H1 (cell line): Measurements from ENCODE around the gene RAD23B. TPM values are rescaled to one million over a fixed set of nuclear protein-coding genes. Genes with fewer than 3 reads are reported as not detected.

Source experiments
- CTCF ChIA-PET: fragments of 300-600 bp; sonication (Branson Sonifier 250); formaldehyde crosslinking; loops from one replicate; lab custom pipeline; 2021; ENCODE audit not compliant: partially characterized antibody; lab: Charles Lee
- POLR2A ChIA-PET: fragments of 300-600 bp; sonication (Branson Sonifier 250); formaldehyde crosslinking; loops from one replicate; lab custom pipeline; 2021; ENCODE audit warnings: inconsistent platforms; ENCODE audit not compliant: partially characterized antibody; lab: Charles Lee
- DNase-seq, 2 experiments: peaks; one replicate each; pipeline versions ENCODE4 v3.0.0 to v3.0.0-alpha.2; 2010 to 2022; ENCODE audit warnings: low spot score in 2 of 2, low read depth in 1 of 2, mixed read lengths in 1 of 2
- FAIRE-seq: peaks from 2 replicates; lab custom pipeline; 2011; peaks lifted over from hg19 to GRCh38; lab: Jason Lieb, UNC
- H2AFZ ChIP-seq: 2 replicates; pipeline ENCODE4 v1.8.1; 2012; ENCODE audit warnings: low read length, inconsistent platforms
- H2AK5ac ChIP-seq: 2 replicates; pipeline ENCODE4 v1.6.1; 2013; ENCODE audit warnings: low read depth, low read length
- H2BK120ac ChIP-seq: replicated peaks from 2 replicates; pipeline ENCODE3; 2013; ENCODE audit warnings: low read depth, low read length, inconsistent platforms
- H2BK12ac ChIP-seq: 2 replicates; pipeline ENCODE4 v1.6.1; 2013; ENCODE audit warnings: low read depth, low read length
- H2BK15ac ChIP-seq: 2 replicates; pipeline ENCODE4 v1.6.1; 2013; ENCODE audit warnings: low read length
- H2BK20ac ChIP-seq: 2 replicates; pipeline ENCODE4 v1.6.1; 2013; ENCODE audit warnings: low read length
- H2BK5ac ChIP-seq: 2 replicates; pipeline ENCODE4 v1.6.1; 2013; ENCODE audit warnings: low read depth, low read length
- H3K14ac ChIP-seq: 2 replicates; pipeline ENCODE4 v1.6.1; 2013; ENCODE audit warnings: inconsistent platforms; ENCODE audit not compliant: insufficient read length
- H3K18ac ChIP-seq: 2 replicates; pipeline ENCODE4 v1.6.1; 2013; ENCODE audit warnings: low read length; ENCODE audit errors: extremely low read depth
- H3K23ac ChIP-seq: 2 replicates; pipeline ENCODE4 v1.6.1; 2013; ENCODE audit warnings: inconsistent platforms; ENCODE audit not compliant: insufficient read length
- H3K23me2 ChIP-seq: 2 replicates; pipeline ENCODE4 v1.6.1; 2013; ENCODE audit warnings: low read depth, low read length
- H3K27ac ChIP-seq: 2 replicates; pipeline ENCODE4 v1.6.1; 2011; ENCODE audit warnings: low read depth, low read length, inconsistent platforms
- H3K27me3 ChIP-seq, 4 experiments: replicated peaks in 1 of 4; 1 replicate in 1 of 4; 2 replicates in 3 of 4; pipeline versions ENCODE4 v1.6.1 to v1.8.1; 2011 to 2013; ENCODE audit warnings: low read length in 3 of 4, mild to moderate bottlenecking in 3 of 4, inconsistent platforms in 2 of 4, mixed read lengths in 2 of 4, moderate library complexity in 1 of 4; ENCODE audit not compliant: control insufficient read depth in 3 of 4, insufficient read depth in 3 of 4; ENCODE audit errors: extremely low read depth in 1 of 4
- H3K36me3 ChIP-seq, 4 experiments: 2 replicates each; pipeline versions ENCODE4 v1.6.1 to v1.8.1; 2011 to 2013; ENCODE audit warnings: mild to moderate bottlenecking in 4 of 4, low read length in 3 of 4, moderate library complexity in 2 of 4, control low read depth in 1 of 4, inconsistent platforms in 1 of 4; ENCODE audit not compliant: insufficient read depth in 4 of 4, control insufficient read depth in 2 of 4
- H3K4ac ChIP-seq: replicated peaks from 2 replicates; pipeline ENCODE3; 2013; ENCODE audit warnings: low read length, low read depth, mixed read lengths, inconsistent platforms; ENCODE audit not compliant: insufficient read length
- H3K4me1 ChIP-seq, 4 experiments: replicated peaks in 1 of 4; 1 replicate in 1 of 4; 2 replicates in 3 of 4; pipeline versions ENCODE4 v1.6.1 to v1.8.1; 2011 to 2013; ENCODE audit warnings: low read length in 3 of 4, inconsistent platforms in 2 of 4, mixed read lengths in 1 of 4; ENCODE audit not compliant: insufficient read depth in 4 of 4, control insufficient read depth in 3 of 4
- H3K4me2 ChIP-seq, 2 experiments: 2 replicates each; pipeline versions ENCODE4 v1.6.1 to v1.8.1; 2011 to 2013; ENCODE audit warnings: low read depth in 2 of 2, low read length in 2 of 2, control low read depth in 1 of 2, inconsistent platforms in 1 of 2, mild to moderate bottlenecking in 1 of 2; ENCODE audit not compliant: insufficient read depth in 1 of 2
- H3K4me3 ChIP-seq, 4 experiments: fragments of 200-600, 300-600 bp in 1 of 4; sonication (generic), shearing (Covaris generic), sonication (Bioruptor Twin) in 1 of 4; 2 replicates each; pipeline versions ENCODE4 v1.5.1 to v1.8.1; 2011 to 2016; ENCODE audit warnings: low read length in 4 of 4, low read depth in 3 of 4, control low read depth in 2 of 4, inconsistent platforms in 2 of 4, mild to moderate bottlenecking in 2 of 4, mixed read lengths in 1 of 4, moderate library complexity in 1 of 4; ENCODE audit not compliant: insufficient read depth in 2 of 4; ENCODE audit errors: extremely low read depth in 1 of 4
- H3K56ac ChIP-seq: replicated peaks from 2 replicates; pipeline ENCODE3; 2013; ENCODE audit warnings: low read depth, mild to moderate bottlenecking, mixed read lengths, low read length, inconsistent platforms; ENCODE audit not compliant: insufficient read length
- H3K79me1 ChIP-seq: 2 replicates; pipeline ENCODE4 v1.6.1; 2013; ENCODE audit warnings: low read depth, low read length, control low read depth
- H3K79me2 ChIP-seq, 2 experiments: 2 replicates each; pipeline versions ENCODE4 v1.6.1 to v1.8.1; 2012 to 2013; ENCODE audit warnings: low read length in 2 of 2, mild to moderate bottlenecking in 2 of 2, inconsistent platforms in 1 of 2; ENCODE audit not compliant: insufficient read depth in 2 of 2, control insufficient read depth in 1 of 2
- H3K9ac ChIP-seq, 4 experiments: replicated peaks in 1 of 4; 1 replicate in 1 of 4; 2 replicates in 3 of 4; pipeline versions ENCODE4 v1.6.1 to v1.8.1; 2011 to 2013; ENCODE audit warnings: low read depth in 3 of 4, low read length in 3 of 4, control low read depth in 2 of 4, mild to moderate bottlenecking in 2 of 4, moderate library complexity in 2 of 4, inconsistent platforms in 1 of 4; ENCODE audit errors: extremely low read depth in 1 of 4
- H3K9me3 ChIP-seq, 2 experiments: 2 replicates each; pipeline versions ENCODE4 v1.6.1 to v1.8.1; 2012 to 2013; ENCODE audit warnings: mild to moderate bottlenecking in 2 of 2, moderate library complexity in 2 of 2, control low read depth in 1 of 2, inconsistent platforms in 1 of 2, low read depth in 1 of 2, low read length in 1 of 2, mixed read lengths in 1 of 2; ENCODE audit not compliant: insufficient read depth in 2 of 2
- H4K20me1 ChIP-seq, 2 experiments: replicated peaks in 1 of 2; 2 replicates each; pipeline versions ENCODE3 to v1.8.1; 2011 to 2013; ENCODE audit warnings: inconsistent platforms in 2 of 2, low read length in 2 of 2, mild to moderate bottlenecking in 1 of 2; ENCODE audit not compliant: insufficient read depth in 2 of 2, control insufficient read depth in 1 of 2
- H4K5ac ChIP-seq: 2 replicates; pipeline ENCODE4 v1.6.1; 2013; ENCODE audit warnings: low read length, low read depth, mixed read lengths, inconsistent platforms; ENCODE audit not compliant: insufficient read length
- H4K8ac ChIP-seq: 2 replicates; pipeline ENCODE4 v1.8.0; 2013; ENCODE audit warnings: mild to moderate bottlenecking, moderate library complexity, low read length, inconsistent platforms; ENCODE audit not compliant: insufficient read depth; ENCODE audit errors: extremely low read depth
- H4K91ac ChIP-seq: replicated peaks from 2 replicates; pipeline ENCODE3; 2013; ENCODE audit warnings: low read length, mixed read lengths, inconsistent platforms; ENCODE audit not compliant: insufficient read length
- CHD2 ChIP-seq: IDR thresholded peaks from 2 replicates; pipeline ENCODE4 v1.6.1; 2012; ENCODE audit warnings: low read length, improper control_type of control experiment
- CREB1 ChIP-seq: IDR thresholded peaks from 2 replicates; pipeline ENCODE4 v1.6.1; 2012; ENCODE audit warnings: inconsistent platforms
- GABPA ChIP-seq: IDR thresholded peaks from 2 replicates; pipeline ENCODE4 v1.6.1; 2011; ENCODE audit warnings: mild to moderate bottlenecking, low read length, moderate library complexity, borderline replicate concordance; ENCODE audit not compliant: insufficient read depth
- JUND ChIP-seq: IDR thresholded peaks from 2 replicates; pipeline ENCODE4 v1.6.1; 2011; ENCODE audit warnings: mild to moderate bottlenecking, improper control_type of control experiment, low read length
- NRF1 ChIP-seq: IDR thresholded peaks from 2 replicates; pipeline ENCODE4 v1.6.1; 2011; ENCODE audit warnings: mild to moderate bottlenecking, low read depth, low read length, improper control_type of control experiment
- POLR2AphosphoS5 ChIP-seq: IDR thresholded peaks from 2 replicates; pipeline ENCODE4 v1.6.1; 2011; ENCODE audit warnings: low read depth, low read length
- RAD21 ChIP-seq, 2 experiments: IDR thresholded peaks in 1 of 2; conservative IDR thresholded peaks in 1 of 2; 2 replicates each; pipeline ENCODE4 v1.6.1; 2011; ENCODE audit warnings: low read depth in 2 of 2, low read length in 2 of 2, improper control_type of control experiment in 1 of 2, inconsistent platforms in 1 of 2, mild to moderate bottlenecking in 1 of 2, moderate library complexity in 1 of 2
- RNF2 ChIP-seq: fragments of 200-900, 300-1000 bp; sonication (generic); IDR thresholded peaks from 2 replicates; pipeline ENCODE4 v1.7.1; 2016; ENCODE audit warnings: borderline replicate concordance, low read depth, mild to moderate bottlenecking, antibody characterized with exemption, low read length; ENCODE audit not compliant: poor library complexity, severe bottlenecking; ENCODE audit errors: missing control alignments
- SP1 ChIP-seq: IDR thresholded peaks from 2 replicates; pipeline ENCODE4 v1.6.1; 2011; ENCODE audit warnings: low read depth, low read length
- SP2 ChIP-seq: IDR thresholded peaks from 2 replicates; pipeline ENCODE4 v1.6.1; 2012; ENCODE audit warnings: mild to moderate bottlenecking, low read length, inconsistent platforms
- SUZ12 ChIP-seq: fragments of 200-600 bp; sonication (generic); IDR thresholded peaks from 2 replicates; pipeline ENCODE4 v1.6.1; 2012; ENCODE audit warnings: mild to moderate bottlenecking, inconsistent platforms, low read length, moderate library complexity, mixed read lengths
- TAF1 ChIP-seq: IDR thresholded peaks from 2 replicates; pipeline ENCODE4 v1.6.1; 2011; ENCODE audit warnings: mild to moderate bottlenecking, low read depth, low read length
- TCF12 ChIP-seq: IDR thresholded peaks from 2 replicates; pipeline ENCODE4 v1.6.1; 2011; ENCODE audit warnings: low read depth, mild to moderate bottlenecking, low read length
- WGBS, 2 experiments: shearing (Covaris generic) in 1 of 2; methylation state at CpG; one replicate each; pipeline versions ENCODE4 v1.1.6 to v1.1.7; 2013 to 2015; ENCODE audit warnings: low lambda C conversion rate in 2 of 2, mixed read lengths in 2 of 2, inconsistent platforms in 1 of 2, low coverage in 1 of 2, missing lambda C conversion rate in 1 of 2; ENCODE audit not compliant: insufficient replicate concordance in 2 of 2, insufficient coverage in 1 of 2, insufficient read length in 1 of 2; ENCODE audit errors: extremely low coverage in 1 of 2, missing lambda C conversion rate in 1 of 2; 5-methylcytosine and 5-hydroxymethylcytosine counted together
- polyA plus RNA-seq, 7 experiments: library from polyadenylated mRNA; depleted of rRNA in 3 of 7; stranded (reverse) in 5 of 7; unstranded in 2 of 7; fragments of >200 nt in 5 of 7; fragments of 200-250 nt in 2 of 7; gene quantifications; 1 replicate in 5 of 7; 2 replicates in 1 of 7; 4 replicates in 1 of 7; pipeline versions ENCODE4 v1.2.1 to v1.2.3, GENCODE V29; 2011 to 2013; ENCODE audit warnings: missing spikeins in 2 of 7, mixed read lengths in 2 of 7
- total RNA-seq: library from RNA; stranded (reverse); fragmentation: NEBNext Ultra II Directional; extraction: Animal tissue kit (Norgen Biotek cat#: 25700); gene quantifications from 2 replicates; pipeline ENCODE4 v1.2.1, GENCODE V29; 2021
- TF ChIP-seq, protein P1 (sequence below): IDR thresholded peaks from 2 replicates; pipeline ENCODE4 v1.6.1; 2012; ENCODE audit warnings: inconsistent platforms
- TF ChIP-seq, protein P2 (sequence below): IDR thresholded peaks from 2 replicates; pipeline ENCODE4 v1.6.1; 2011; ENCODE audit warnings: low read depth, mild to moderate bottlenecking, low read length; ENCODE audit not compliant: insufficient read depth

RAD23B gene
- total and polyA plus RNA-seq, 2 of the 8 experiments (the other 6 are each of a cell fraction or from before 2014, with no cell fraction given): 97.1 to 165 TPM

DNA sequence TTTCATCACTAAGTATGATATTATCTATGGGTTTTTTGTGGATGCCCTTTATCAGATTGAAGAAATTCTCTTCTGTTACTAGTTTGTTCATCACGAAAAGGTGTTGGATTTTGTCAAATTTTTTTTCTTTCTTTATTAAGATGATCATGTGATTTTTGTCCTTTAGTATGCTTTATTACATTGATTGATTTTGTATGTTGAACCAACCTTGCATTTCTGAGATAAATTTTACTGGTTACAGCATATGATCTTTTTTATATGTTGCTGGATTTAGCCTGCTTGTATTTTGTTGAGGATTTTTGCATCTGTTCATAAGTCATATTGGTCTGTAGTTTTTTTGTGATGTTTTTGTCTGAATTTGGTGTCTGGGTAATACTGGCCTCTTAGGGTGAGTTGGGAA lies 42.8 kb downstream of the RAD23B start:
- Histone ChIP-seq H2AFZ (no peak overlapping the region), H3K36me3 (peaks cover 8 to 80% (median 33%) of the 10 kb centered on the region in 4 experiments), H3K4ac (no peak overlapping the region), H3K79me1 (no peaks in the 10 kb centered on the region), H2BK5ac (no peak overlapping the region), H3K23ac (no peak overlapping the region), H2BK120ac (no peak overlapping the region), H3K27ac (no peak overlapping the region), H4K5ac (no peak overlapping the region), H3K23me2 (no peaks in the 10 kb centered on the region), H4K8ac (no peak overlapping the region), H3K56ac (no peak overlapping the region), H2AK5ac (no peak overlapping the region), H4K91ac (no peak overlapping the region), H3K27me3 (no peaks in the 10 kb centered on the region), H2BK15ac (no peak overlapping the region), H2BK20ac (no peak overlapping the region), H3K9me3 (no peaks in the 10 kb centered on the region), H3K14ac (no peak overlapping the region), H3K18ac (no peak overlapping the region), H2BK12ac (no peak overlapping the region), H4K20me1 (peaks cover 1 to 3% of the 10 kb centered on the region in 2 experiments), H3K4me1 (no peaks in the 10 kb centered on the region), H3K4me2 (no peak overlapping the region), H3K9ac (no peak overlapping the region), H3K79me2 (peaks cover 0 to 58% of the 10 kb centered on the region in 2 experiments; a peak in 2 of 4 replicates), H3K4me3 (no peak overlapping the region)
- no peak for FAIRE-seq
- POLR2A ChIA-PET: no interaction called here
- 87% methylated on average over 1 of the region's 1 CpG; no CpG with 5 or more reads in 1 of the 2 experiments for WGBS, 2 experiments
- CTCF ChIA-PET: no interaction called here
- DNase-seq: no peak
- TF ChIP-seq RNF2 (no peak), SP1 (no peak), GABPA (no peak), JUND (no peak), RAD21 (IDR thresholded peaks at IDR 0.05 in 1 of 2, conservative IDR thresholded peaks at IDR 0.05 in 1 of 2; ENCODE audit: low read depth in 2 of 2, low read length in 2 of 2) (no peak), SUZ12 (no peak), SP2 (no peak), TAF1 (no peak), POLR2AphosphoS5 (no peak), CREB1 (no peak), TCF12 (no peak), CHD2 (no peak), NRF1 (no peak)
- TF ChIP-seq, protein P1, sequence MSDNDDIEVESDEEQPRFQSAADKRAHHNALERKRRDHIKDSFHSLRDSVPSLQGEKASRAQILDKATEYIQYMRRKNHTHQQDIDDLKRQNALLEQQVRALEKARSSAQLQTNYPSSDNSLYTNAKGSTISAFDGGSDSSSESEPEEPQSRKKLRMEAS: no peak
- TF ChIP-seq, protein P2, sequence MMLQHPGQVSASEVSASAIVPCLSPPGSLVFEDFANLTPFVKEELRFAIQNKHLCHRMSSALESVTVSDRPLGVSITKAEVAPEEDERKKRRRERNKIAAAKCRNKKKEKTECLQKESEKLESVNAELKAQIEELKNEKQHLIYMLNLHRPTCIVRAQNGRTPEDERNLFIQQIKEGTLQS: no peak
